ENCODE measurements around the gene PTPRN2.
"Not testable (repeated sequence)": the region's sequence is repeated elsewhere in the genome, so short reads cannot be mapped to it uniquely, and the experiment has no call there.

PTPRN2 gene

GRCh38 chr7:157700231-157701005 lies 887.2 kb downstream of the PTPRN2 start:
- no peak for DNase-seq (ENCODE audit: low read depth, low spot score)
- CTCF ChIA-PET = no interaction called here
- no peak for TF ChIP-seq CTCF (IDR thresholded peaks at IDR 0.05; ENCODE audit: insufficient read depth, low read length, missing control alignments)
- H3K4me3 ChIP-seq (ENCODE audit: low read depth, low read length) = no peak overlapping the region
- POLR2A ChIA-PET = no interaction called here

GRCh38 chr7:157699357-157700013 lies 888.1 kb downstream of the PTPRN2 start:
- no peak for DNase-seq (ENCODE audit: low read depth, low spot score)
- TF ChIP-seq CTCF (IDR thresholded peaks at IDR 0.05; ENCODE audit: insufficient read depth, low read length, missing control alignments) = no peak
- ChIA-PET CTCF (no interaction called here), POLR2A (no interaction called here)
- H3K4me3 ChIP-seq (ENCODE audit: low read depth, low read length) = no peak overlapping the region

- POLR2A ChIA-PET = not testable (repeated sequence)
These were observed 890.3 kb downstream of the PTPRN2 start for GRCh38 chr7:157697287-157697686.

GRCh38 chr7:157695609-157696008 lies 892.0 kb downstream of the PTPRN2 start:
- CTCF ChIA-PET; POLR2A ChIA-PET; H3K4me3 ChIP-seq (ENCODE audit: low read depth, low read length); DNase-seq (ENCODE audit: low read depth, low spot score): not testable (repeated sequence)

More at GRCh38 chr7:157697287-157697686, 890.3 kb downstream of the PTPRN2 start:
- H3K4me3 ChIP-seq (ENCODE audit: low read depth, low read length); CTCF ChIA-PET; DNase-seq (ENCODE audit: low read depth, low spot score): not testable (repeated sequence)

- no peak for DNase-seq (ENCODE audit: low read depth, low spot score)
- no peak for TF ChIP-seq CTCF (IDR thresholded peaks at IDR 0.05; ENCODE audit: insufficient read depth, low read length, missing control alignments)
- ChIA-PET CTCF (no interaction called here), POLR2A (no interaction called here)
- H3K4me3 ChIP-seq (ENCODE audit: low read depth, low read length) = no peak overlapping the region
These were observed 893.3 kb downstream of the PTPRN2 start for GRCh38 chr7:157694376-157694665.

- no peak for DNase-seq (ENCODE audit: low read depth, low spot score)
- H3K4me3 ChIP-seq (ENCODE audit: low read depth, low read length) = no peak overlapping the region
- ChIA-PET CTCF (no interaction called here), POLR2A (no interaction called here)
- no peak for TF ChIP-seq CTCF (IDR thresholded peaks at IDR 0.05; ENCODE audit: insufficient read depth, low read length, missing control alignments)
These were observed 893.9 kb downstream of the PTPRN2 start for GRCh38 chr7:157693521-157694375.

- DNase-seq (ENCODE audit: low read depth, low spot score) = no peak
- TF ChIP-seq CTCF (IDR thresholded peaks at IDR 0.05; ENCODE audit: insufficient read depth, low read length, missing control alignments) = no peak
- ChIA-PET POLR2A (no interaction called here), CTCF (no interaction called here)
- H3K4me3 ChIP-seq (ENCODE audit: low read depth, low read length) = no peak overlapping the region
These were observed 894.5 kb downstream of the PTPRN2 start for GRCh38 chr7:157693071-157693520.

Measured in AG04449 (cell line).